Lower lobe of right lung (tissue), 2 donors: ENCODE data around the gene PPP1R12B. TPM values are rescaled to one million over a fixed set of nuclear protein-coding genes. Genes with fewer than 3 reads are reported as not detected.

ENCODE experiments used
- ATAC-seq, 2 donors: fragments of 200-7000 bp; cut with Tn5 transposase; one replicate each; pipeline ENCODE4 v1.9.1; 2020 to 2022; ENCODE audit warnings: mild to moderate bottlenecking in 2 of 2, moderate library complexity in 2 of 2
- DNase-seq: peaks from one replicate; pipeline ENCODE4 v3.0.0-alpha.2; 2020
- H3K27ac ChIP-seq: fragments of 200-600 bp; one replicate; pipeline ENCODE4 v1.8.0; 2022
- H3K27me3 ChIP-seq: fragments of 200-600 bp; one replicate; pipeline ENCODE4 v1.8.0; 2022; ENCODE audit warnings: low read depth
- H3K36me3 ChIP-seq: fragments of 200-600 bp; one replicate; pipeline ENCODE4 v1.8.0; 2022; ENCODE audit warnings: mild to moderate bottlenecking
- H3K4me1 ChIP-seq: fragments of 200-600 bp; one replicate; pipeline ENCODE4 v1.8.0; 2022
- H3K4me3 ChIP-seq: fragments of 200-600 bp; one replicate; pipeline ENCODE4 v1.8.0; 2022; ENCODE audit warnings: mild to moderate bottlenecking
- H3K9me3 ChIP-seq: fragments of 200-600 bp; one replicate; pipeline ENCODE4 v1.8.0; 2022
- intact Hi-C: fragments of 100-400 bp; cut with DNase I; formaldehyde crosslinking; loops from one replicate; pipeline ENCODE4 v1.11.0; 2022
- total RNA-seq: library from RNA; stranded (reverse); fragmentation: NEBNext Ultra II Directional; extraction: Animal tissue kit (Norgen Biotek cat#: 25700); gene quantifications from one replicate; pipeline ENCODE4 v1.2.1, GENCODE V29; 2021
- TF ChIP-seq, protein P1 (sequence below): fragments of 200-600 bp; IDR thresholded peaks from one replicate; pipeline ENCODE4 v1.8.0; 2022; ENCODE audit warnings: antibody characterized with exemption, mild to moderate bottlenecking
- donor health status: DM: no; HTN: yes; CAD: no; lungs with severe emphysema.

Gene PPP1R12B
- total RNA-seq, 1 donor from 2014 or later = 41.4 TPM

DNA sequence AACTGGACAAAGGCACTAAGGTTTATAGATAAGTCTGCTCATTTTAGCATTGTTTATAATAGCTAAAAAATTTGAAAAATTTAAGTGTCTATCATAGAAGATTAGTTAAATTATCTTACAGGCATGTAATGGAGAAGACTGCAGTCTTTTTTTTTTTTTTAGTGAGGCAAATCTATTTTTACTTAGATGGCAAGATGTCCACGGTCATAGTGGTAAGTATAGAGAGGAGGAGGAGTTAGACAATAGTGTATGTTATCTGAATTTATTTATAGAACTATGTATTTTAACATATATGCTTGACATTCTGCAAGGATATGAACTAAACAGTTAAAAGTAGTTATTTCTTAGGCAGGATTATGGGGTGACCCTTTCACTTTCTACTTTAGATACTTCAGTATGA lies 212.7 kb downstream of the PPP1R12B start:
- H3K4me3 ChIP-seq = no peak overlapping the region
- peaks cover 17% of the 10 kb centered on the region for H3K4me1 ChIP-seq
- DNase-seq (no peak), ATAC-seq (no peak)
- no peak overlapping the region for H3K27ac ChIP-seq
- H3K36me3 ChIP-seq = peaks cover 17% of the 10 kb centered on the region
- TF ChIP-seq, protein P1, sequence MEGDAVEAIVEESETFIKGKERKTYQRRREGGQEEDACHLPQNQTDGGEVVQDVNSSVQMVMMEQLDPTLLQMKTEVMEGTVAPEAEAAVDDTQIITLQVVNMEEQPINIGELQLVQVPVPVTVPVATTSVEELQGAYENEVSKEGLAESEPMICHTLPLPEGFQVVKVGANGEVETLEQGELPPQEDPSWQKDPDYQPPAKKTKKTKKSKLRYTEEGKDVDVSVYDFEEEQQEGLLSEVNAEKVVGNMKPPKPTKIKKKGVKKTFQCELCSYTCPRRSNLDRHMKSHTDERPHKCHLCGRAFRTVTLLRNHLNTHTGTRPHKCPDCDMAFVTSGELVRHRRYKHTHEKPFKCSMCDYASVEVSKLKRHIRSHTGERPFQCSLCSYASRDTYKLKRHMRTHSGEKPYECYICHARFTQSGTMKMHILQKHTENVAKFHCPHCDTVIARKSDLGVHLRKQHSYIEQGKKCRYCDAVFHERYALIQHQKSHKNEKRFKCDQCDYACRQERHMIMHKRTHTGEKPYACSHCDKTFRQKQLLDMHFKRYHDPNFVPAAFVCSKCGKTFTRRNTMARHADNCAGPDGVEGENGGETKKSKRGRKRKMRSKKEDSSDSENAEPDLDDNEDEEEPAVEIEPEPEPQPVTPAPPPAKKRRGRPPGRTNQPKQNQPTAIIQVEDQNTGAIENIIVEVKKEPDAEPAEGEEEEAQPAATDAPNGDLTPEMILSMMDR = no peak
- intact Hi-C loops = no loop called here
- H3K27me3 ChIP-seq = no peaks in the 10 kb centered on the region
- no peaks in the 10 kb centered on the region for H3K9me3 ChIP-seq

DNA sequence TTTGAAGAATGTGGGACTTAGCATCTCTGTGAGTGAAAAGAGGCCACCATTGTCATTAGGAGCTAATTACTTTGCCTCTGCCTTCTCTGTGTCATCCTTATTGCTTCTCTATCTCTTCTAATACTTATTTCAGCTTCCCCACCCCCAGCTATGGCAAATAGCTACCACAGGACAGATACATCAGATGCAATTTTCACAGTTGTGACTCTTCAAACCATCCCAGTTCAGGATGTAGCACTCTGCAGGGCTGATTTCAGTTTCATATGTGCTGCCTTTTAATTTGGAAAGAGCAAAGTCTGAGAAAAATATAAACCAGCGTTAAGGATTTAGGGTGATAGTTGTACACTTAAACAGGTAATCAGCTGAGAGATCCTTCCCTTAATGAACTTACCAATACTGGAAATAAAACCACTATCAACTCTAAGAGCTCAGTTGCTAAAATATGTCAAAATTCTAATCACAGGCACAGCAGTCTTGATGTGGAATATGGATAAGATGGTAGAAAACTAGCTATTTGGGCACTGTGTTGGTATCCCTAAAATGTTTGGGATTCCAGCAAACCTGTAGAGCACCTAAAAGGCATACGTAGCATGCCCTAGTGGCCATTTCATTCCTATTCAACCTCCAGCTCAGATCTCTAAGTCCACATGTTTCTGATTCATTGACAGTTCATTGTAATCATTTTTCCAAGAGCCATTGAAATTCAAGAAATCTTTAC lies 213.4 kb downstream of the PPP1R12B start:
- Histone ChIP-seq H3K27ac (no peak overlapping the region), H3K9me3 (no peaks in the 10 kb centered on the region)

DNA sequence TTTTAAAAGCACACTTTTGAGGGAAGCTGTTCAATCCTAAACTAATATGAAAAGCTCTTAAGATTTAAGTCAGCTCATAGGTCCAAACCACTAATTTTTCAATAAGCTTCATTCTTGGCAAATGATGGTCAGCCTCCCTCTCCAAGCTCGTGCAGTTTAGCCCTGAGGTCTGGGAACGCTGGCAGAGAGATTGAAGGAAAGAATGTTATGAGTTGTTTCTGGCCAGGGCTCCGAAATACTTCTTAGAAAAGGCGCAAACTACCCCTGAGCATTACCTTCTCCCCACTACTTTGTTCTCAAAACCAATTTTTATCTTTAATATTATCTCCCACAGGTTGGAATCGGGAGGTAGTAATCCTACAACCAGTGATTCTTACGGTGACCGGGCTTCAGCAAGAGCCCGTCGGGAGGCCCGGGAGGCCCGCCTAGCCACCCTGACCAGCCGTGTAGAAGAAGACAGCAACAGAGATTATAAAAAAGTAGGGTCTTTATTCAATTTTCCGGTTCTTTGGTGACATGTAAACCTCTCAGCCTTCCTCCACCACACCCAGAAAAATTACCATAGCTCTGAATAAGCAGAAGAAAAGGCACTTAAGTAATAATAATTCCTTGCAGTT lies 214.1 kb downstream of the PPP1R12B start:
- Histone ChIP-seq H3K4me3 (no peak overlapping the region), H3K27me3 (no peaks in the 10 kb centered on the region), H3K9me3 (no peaks in the 10 kb centered on the region), H3K36me3 (peaks cover 17% of the 10 kb centered on the region), H3K4me1 (peaks cover 17% of the 10 kb centered on the region), H3K27ac (peak overlapping the region; percentile 38)
- TF ChIP-seq, protein P1 = no peak
- DNase-seq (no peak), ATAC-seq (no peak)
- intact Hi-C loops = no loop called here

More for the DNA sequence above, 213.4 kb downstream of the PPP1R12B start:
- Histone ChIP-seq H3K27me3 (no peaks in the 10 kb centered on the region), H3K4me1 (peaks cover 17% of the 10 kb centered on the region), H3K36me3 (peaks cover 17% of the 10 kb centered on the region), H3K4me3 (no peak overlapping the region)
- TF ChIP-seq, protein P1 = no peak
- intact Hi-C loops = no loop called here
- no peak for DNase-seq
- no peak for ATAC-seq

DNA sequence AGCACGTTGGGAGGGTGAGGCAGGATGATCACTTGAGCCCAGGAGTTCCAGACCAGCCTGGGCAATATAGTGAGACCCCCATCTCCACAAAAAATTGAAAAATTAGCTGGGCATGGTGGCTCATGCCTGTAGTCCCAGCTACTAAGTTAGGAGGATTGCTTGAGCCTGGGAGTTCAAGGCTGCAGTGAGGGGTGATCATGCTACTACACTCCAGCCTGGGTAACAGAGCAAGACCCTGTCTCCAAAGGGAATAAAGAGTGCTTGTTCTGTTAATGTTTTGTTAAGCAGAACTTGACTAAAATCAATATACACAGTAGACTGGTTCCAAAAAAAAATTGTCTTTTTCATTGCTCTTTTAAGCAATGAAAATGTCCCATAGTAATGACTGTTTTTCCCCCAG lies 215.3 kb downstream of the PPP1R12B start:
- Histone ChIP-seq H3K4me1 (peaks cover 21% of the 10 kb centered on the region), H3K4me3 (no peak overlapping the region), H3K27ac (no peak overlapping the region), H3K9me3 (no peaks in the 10 kb centered on the region), H3K36me3 (peaks cover 17% of the 10 kb centered on the region), H3K27me3 (no peaks in the 10 kb centered on the region)
- intact Hi-C loops = no loop called here
- TF ChIP-seq, protein P1 = no peak
- ATAC-seq = no peak
- no peak for DNase-seq

DNA sequence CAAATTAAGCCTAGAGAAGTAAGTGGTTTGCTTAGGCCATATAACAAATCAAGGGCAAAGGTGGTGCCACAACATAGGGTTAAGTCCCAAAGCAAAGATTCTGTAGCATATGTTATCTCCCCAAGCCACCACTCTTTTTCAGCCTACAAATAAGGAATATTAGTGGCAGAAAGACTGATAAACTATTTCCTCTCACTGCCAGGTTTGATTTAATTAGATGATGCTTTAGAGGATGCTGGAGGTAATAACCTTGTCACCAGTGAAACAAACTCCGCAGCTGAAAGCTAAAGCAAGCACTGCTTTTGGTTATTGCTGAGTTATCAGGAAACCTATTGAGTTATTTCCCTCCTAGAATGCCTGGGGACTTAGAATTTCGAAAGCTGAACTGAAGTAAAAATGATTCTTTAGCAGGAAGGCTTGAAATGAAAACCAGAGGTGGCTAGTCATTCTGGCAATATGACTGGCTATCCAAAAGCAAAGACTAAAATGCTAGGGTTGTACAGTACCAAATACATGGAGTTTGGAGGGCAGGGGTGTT lies 216.5 kb downstream of the PPP1R12B start:
- Histone ChIP-seq H3K27ac (no peak overlapping the region), H3K4me3 (no peak overlapping the region), H3K4me1 (peaks cover 27% of the 10 kb centered on the region), H3K27me3 (no peaks in the 10 kb centered on the region), H3K36me3 (peaks cover 17% of the 10 kb centered on the region), H3K9me3 (no peaks in the 10 kb centered on the region)
- intact Hi-C loops = no loop called here
- TF ChIP-seq, protein P1 = no peak
- ATAC-seq (no peak), DNase-seq (no peak)
